DMS114 treated with DMSO at 0.1 percent for 48 hours (cell line): ENCODE data around the gene SLU7.

Experiments used
- DNase-seq: peaks from one replicate; lab custom pipeline; 2025; ENCODE audit not compliant: unreplicated experiment; lab: John Stamatoyannopoulos, UW

The SLU7 gene

GRCh38 chr5:160420331-160420610 is 1.4 kb upstream of the SLU7 start:
- DNase-seq, result no peak

GRCh38 chr5:160419458-160420330 is 813 bp upstream of the SLU7 start:
- DNase-seq, result no peak

DNA sequence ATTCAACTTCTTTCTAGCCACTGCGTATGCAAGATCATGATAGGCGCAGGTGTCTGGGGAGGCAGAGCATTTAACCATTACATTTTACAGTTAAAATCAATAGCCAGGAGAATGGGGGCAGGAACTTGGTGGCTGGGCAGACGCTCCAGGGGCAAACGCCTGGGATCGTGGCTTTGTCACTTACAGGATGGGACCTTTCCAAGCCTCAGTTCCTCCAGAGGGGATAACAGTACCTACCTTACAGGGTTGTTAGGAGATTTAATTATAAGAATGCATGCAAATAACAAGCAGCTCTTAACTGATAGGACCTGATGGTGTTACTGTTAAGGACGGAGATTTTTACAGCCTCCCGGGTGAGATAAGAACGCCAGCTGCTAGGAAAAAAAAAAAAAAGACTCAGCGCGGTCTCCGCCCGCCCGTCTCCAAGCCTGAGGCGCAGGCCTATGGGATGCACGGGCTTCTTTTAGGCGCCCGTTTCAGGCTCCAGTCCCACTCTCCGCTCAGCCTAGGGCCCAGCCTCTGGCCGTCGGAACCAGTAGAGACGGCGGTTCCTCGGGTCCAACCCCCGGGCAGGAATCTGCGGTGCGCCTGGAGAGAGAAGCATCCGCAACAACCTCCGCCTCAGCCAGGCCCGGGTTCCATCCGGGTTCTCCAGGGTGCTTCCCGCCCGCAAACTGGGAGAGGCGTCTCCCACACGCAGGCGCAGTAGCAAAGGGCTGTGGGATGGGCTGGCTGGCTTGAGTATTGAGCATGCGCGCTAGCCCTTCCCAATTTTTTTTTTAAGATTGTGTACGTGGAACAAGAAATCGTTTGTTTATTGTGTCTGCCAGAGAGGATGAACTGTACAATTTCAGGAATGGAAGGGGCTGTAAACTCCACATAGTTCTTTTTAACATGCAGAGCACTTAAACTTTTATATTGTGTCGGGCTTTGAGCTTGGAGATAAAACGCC is 19.2 kb downstream of the SLU7 start, which contains the start of gene FAM200C:
TSS of gene FAM200C (minus strand) at position 653 of the 952 bp plus-strand sequence. CDS start 4,564 bp downstream, outside the sequence.
- DNase-seq, result peak; percentile 94

GRCh38 chr5:160398806-160399205 is 20.1 kb downstream of the SLU7 start:
- no peak for DNase-seq

- no peak for DNase-seq
These were observed 21.4 kb downstream of the SLU7 start for GRCh38 chr5:160397492-160397891.

DNA sequence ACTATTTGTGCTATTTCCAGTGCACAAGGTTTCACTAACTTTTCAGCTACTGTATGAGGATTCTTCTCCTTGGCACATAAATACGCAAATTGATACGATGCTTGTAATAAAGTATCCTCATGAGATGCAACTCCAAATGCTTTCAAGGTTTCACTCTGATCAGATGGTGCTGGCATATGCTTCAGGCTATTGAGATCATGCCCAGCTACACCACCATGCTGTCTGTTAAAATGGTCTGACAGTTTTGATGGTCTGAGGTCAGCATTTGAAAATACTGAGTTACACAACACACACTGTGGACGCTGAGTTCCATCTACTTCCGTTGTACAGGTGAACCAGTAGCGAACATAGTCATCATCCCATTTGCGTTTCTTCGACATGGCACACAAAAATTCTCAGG is 23.8 kb downstream of the SLU7 start:
- DNase-seq, result no peak

DNA sequence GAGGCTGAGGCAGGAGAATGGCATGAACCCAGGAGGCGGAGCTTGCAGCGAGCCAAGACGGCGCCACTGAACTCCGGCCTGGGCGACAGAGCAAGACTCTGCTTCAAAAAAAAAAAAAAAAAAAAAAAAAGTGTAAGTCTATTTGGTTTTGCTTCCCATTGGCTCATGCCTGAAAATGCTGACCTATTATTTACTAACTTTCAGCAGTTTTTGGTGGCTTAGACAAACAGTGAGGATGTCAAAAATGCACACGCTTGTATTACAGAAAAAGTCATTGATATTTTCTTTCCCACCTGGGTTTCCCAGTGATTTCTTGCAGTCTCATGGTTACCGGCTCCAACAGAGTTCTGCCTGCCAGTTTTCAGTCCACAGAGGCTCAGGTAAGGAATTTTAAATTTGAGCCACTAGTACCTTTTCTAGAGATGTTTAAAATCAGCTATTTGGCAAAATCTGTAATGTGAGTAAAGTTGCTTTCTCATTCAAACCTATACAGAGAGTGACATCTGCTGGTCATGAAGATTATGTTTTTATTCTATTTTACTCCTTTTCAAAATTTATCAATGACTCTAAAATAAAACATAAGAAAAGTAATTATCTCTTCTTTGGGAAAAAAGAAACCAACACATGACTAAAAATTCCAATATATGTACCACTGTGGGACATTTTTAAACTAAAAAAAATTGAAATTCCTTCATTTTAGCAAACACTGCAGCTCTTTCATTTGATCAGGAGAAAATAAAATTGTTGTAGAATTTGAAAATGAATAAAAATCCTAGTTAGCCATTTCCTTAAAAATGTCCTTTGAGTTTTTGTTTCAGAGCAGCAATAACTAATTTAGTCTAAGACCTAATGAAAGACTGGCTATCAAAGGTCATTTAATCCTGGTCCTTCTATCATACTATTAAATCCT is 27.8 kb downstream of the SLU7 start:
- DNase-seq, result peak; percentile 34

DNA sequence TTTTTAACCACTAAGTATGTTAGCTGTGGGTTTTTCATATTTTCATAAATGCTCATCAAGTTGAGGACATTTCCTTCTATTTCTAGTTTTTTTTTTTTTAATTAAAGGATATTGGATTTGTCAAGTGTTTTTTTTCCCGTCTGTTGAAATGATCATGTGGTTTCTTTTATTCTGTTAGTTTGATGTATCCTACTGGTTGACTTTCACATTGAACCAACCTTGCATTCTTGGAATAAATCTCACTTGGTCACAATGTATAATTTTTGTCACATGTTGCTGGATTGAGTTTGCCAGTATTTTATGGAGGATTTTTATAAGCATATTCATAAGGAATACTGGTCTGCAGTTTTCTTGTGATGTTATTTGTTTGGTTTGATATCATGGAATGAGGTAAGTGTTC is 31.4 kb downstream of the SLU7 start:
- no peak for DNase-seq

GRCh38 chr5:160385496-160385895 is 33.4 kb downstream of the SLU7 start:
- DNase-seq, result no peak

GRCh38 chr5:160384681-160385080 is 34.2 kb downstream of the SLU7 start:
- DNase-seq, result no peak

DNA sequence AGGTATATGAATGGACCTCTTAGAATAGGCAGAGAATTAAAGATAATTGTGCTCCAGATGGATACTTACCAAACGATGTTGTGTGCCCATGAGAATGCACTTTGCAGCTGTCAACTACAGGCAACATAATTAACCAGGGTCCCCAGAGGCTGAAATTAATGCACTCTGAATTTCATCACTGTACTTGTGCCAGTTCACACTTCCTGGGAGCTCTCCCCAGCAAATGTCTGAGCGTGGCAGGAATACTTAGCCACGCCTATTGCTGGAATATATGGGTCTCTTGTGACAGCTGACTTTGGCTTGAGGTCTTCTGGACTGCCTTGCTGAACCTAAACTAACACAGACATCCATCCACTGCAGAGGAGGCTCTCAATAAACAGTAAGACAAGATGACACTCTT is 36.5 kb downstream of the SLU7 start:
- DNase-seq, result no peak

GRCh38 chr5:160380041-160380440 is 38.8 kb downstream of the SLU7 start:
- DNase-seq, result no peak

GRCh38 chr5:160379511-160379910 is 39.4 kb downstream of the SLU7 start:
- DNase-seq, result no peak

DNA sequence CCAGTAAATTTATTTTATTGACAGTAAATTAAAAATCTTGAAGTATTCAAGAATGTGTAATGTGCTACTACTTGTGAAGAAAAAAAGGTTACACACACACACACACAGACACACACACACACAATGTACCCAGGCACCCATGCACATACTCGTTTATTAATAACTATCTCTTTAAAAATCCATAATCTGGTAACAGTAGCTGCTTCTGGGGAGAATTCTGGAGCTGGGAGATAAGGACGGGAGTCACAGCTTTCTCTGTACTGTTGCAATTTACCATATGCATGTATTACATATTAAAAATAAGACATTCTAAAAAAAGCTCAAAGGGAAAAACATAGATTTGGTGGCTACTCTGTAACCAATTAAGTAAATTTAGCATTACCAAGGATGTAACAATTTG is 40.6 kb downstream of the SLU7 start:
- DNase-seq, result no peak

DNA sequence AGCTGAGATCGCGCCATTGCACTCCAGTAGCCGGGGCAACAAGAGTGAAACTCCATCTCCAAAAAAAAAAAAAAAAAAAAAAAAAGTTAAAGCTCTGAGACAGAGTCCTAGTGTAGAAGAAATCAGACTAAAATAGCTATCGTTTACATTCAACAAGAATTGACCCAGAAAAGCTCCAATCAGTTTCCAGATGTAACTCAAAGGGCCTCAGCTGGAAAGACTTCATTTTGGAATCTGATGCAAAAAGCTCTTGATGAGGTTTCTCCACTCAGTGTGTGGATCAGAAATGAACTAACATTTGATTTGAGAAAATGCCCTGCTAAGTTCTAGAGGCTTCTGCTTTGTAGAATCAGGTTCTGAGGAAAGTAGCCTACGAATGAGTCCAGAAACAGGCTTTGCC is 41.2 kb downstream of the SLU7 start:
- DNase-seq, result no peak

DNA sequence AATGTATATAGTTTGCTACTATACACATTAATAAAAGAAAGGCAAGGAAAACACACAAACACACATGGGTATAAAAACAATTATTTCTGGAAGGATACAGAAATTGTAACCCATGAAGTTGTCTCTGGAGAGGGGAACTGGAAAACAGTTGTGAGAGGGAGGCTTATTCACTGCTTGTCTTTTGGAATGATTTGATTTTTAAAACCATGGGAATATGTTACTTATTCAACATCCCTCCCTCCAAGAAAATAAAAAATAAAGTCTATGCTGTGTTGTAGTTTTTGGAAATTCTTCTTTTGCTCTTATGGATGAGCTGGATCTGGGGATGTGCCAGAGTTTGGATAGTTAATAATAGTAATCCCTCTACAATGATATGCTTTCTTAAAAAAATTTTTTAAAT is 42.5 kb downstream of the SLU7 start:
- DNase-seq, result no peak

- no peak for DNase-seq
These were observed 43.2 kb downstream of the SLU7 start for GRCh38 chr5:160375701-160376100.

DNA sequence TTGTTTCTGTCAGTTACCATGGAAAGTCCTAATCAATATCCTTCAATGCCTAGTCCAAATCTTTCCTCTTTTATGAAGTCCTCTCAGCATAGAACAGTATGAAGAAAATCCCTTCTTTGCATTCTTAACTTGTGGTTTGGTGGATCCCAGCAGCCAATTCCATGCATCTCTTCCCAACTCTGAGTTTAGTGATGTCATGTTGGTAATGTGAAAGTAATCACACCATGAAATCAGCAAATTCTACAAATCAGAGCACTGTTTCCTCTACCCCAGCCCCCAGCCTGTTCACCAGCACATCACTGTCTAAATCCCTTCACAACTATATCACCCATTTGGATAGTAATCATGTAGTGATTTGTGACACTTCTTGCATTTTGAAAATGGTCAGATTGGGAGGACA is 43.7 kb downstream of the SLU7 start:
- DNase-seq, result no peak

GRCh38 chr5:160371294-160371693 is 47.6 kb downstream of the SLU7 start:
- no peak for DNase-seq

GRCh38 chr5:160370713-160371034 is 48.2 kb downstream of the SLU7 start:
- no peak for DNase-seq
